HCT116 (cell line): ENCODE results near the gene UVRAG. TPM values are rescaled to one million over a fixed set of nuclear protein-coding genes. Genes with fewer than 3 reads are reported as not detected.

ENCODE experiments used
- ATAC-seq: fragments of 200-7000 bp; cut with Tn5 transposase; 2 replicates; pipeline ENCODE4 v1.9.1; 2020; ENCODE audit warnings: mild to moderate bottlenecking, moderate library complexity
- BruUV-seq: library from RNA; stranded (reverse); fragments of 400-500 nt; replicated peaks from 2 replicates; lab custom pipeline; 2021; lab: Mats Ljungman, UMichigan
- CTCF ChIA-PET: fragments of 300-600 bp; sonication (Branson Sonifier 250); formaldehyde crosslinking; loops from one replicate; lab custom pipeline; 2021; ENCODE audit warnings: antibody characterized with exemption; lab: Charles Lee
- POLR2A ChIA-PET: fragments of 300-600, 350-600 bp; sonication (Branson Sonifier 250); formaldehyde crosslinking; loops from one replicate; lab custom pipeline; 2021; ENCODE audit warnings: antibody characterized with exemption; lab: Charles Lee
- RAD21 ChIA-PET, 2 experiments: fragments of 300-600 bp; sonication (Branson Sonifier 250); formaldehyde crosslinking; loops; one replicate each; lab custom pipeline; 2023; ENCODE audit warnings: low total read pairs in 2 of 2; ENCODE audit not compliant: uncharacterized antibody in 2 of 2, unreplicated experiment in 2 of 2, low non-redundant PET in 1 of 2; lab: Charles Lee
- DNase-seq: peaks from one replicate; pipeline ENCODE4 v3.0.0-alpha.2; 2010; ENCODE audit warnings: low read depth, low spot score
- H2AFZ ChIP-seq: fragments of 200-600 bp; shearing (Covaris generic), sonication (generic); 2 replicates; pipeline ENCODE4 v1.6.1; 2017; ENCODE audit warnings: low read depth, mixed run types, mixed read lengths, antibody characterized with exemption, low read length; ENCODE audit not compliant: poor library complexity, severe bottlenecking
- H3K27ac ChIP-seq: 2 replicates; pipeline ENCODE4 v1.5.1; 2012; ENCODE audit warnings: low read depth, low read length
- H3K27me3 ChIP-seq: fragments of 200-600 bp; sonication (generic); 2 replicates; pipeline ENCODE4 v1.6.1; 2016; ENCODE audit warnings: mixed run types, low read length, mixed read lengths; ENCODE audit not compliant: insufficient read depth
- H3K36me3 ChIP-seq, 2 experiments: fragments of 200-500 bp in 1 of 2; fragments of 200-600 bp in 1 of 2; sonication (Bioruptor generic) in 1 of 2; sonication (generic) in 1 of 2; 2 replicates each; pipeline versions ENCODE4 v1.5.1 to v1.6.1; 2014 to 2016; ENCODE audit warnings: low read length in 2 of 2, inconsistent platforms in 1 of 2, mixed read lengths in 1 of 2, mixed run types in 1 of 2; ENCODE audit not compliant: insufficient read depth in 2 of 2, control insufficient read depth in 1 of 2
- H3K4me1 ChIP-seq, 2 experiments: fragments of 200-600 bp in 1 of 2; sonication (generic) in 1 of 2; 2 replicates each; pipeline versions ENCODE4 v1.5.1 to v1.6.1; 2012 to 2017; ENCODE audit warnings: low read length in 2 of 2, inconsistent platforms in 1 of 2, mild to moderate bottlenecking in 1 of 2, mixed read lengths in 1 of 2, mixed run types in 1 of 2, moderate library complexity in 1 of 2; ENCODE audit not compliant: insufficient read depth in 2 of 2, control insufficient read depth in 1 of 2
- H3K4me2 ChIP-seq: fragments of 200-600 bp; sonication (generic); 2 replicates; pipeline ENCODE4 v1.6.1; 2017; ENCODE audit warnings: mixed run types, low read length, mixed read lengths
- H3K4me3 ChIP-seq, 2 experiments: fragments of 200-600 bp in 1 of 2; sonication (generic) in 1 of 2; replicated peaks in 1 of 2; 2 replicates each; pipeline ENCODE4 v1.5.1; 2011 to 2016; ENCODE audit warnings: low read length in 2 of 2, control low read depth in 1 of 2, low read depth in 1 of 2, mild to moderate bottlenecking in 1 of 2, mixed read lengths in 1 of 2, mixed run types in 1 of 2
- H3K79me2 ChIP-seq: fragments of 200-600 bp; sonication (generic); 2 replicates; pipeline ENCODE4 v1.6.1; 2017; ENCODE audit warnings: mild to moderate bottlenecking, mixed run types, low read length, moderate library complexity, mixed read lengths; ENCODE audit not compliant: insufficient read depth
- H3K9ac ChIP-seq: fragments of 200-600 bp; sonication (generic); 2 replicates; pipeline ENCODE4 v1.6.1; 2016; ENCODE audit warnings: low read length, mixed read lengths
- H3K9me2 ChIP-seq: fragments of 200-600 bp; sonication (generic), shearing (Covaris generic); 2 replicates; pipeline ENCODE4 v1.6.1; 2017; ENCODE audit warnings: mixed run types, mild to moderate bottlenecking, moderate library complexity; ENCODE audit not compliant: insufficient read depth
- H3K9me3 ChIP-seq, 2 experiments: fragments of 200-500 bp in 1 of 2; fragments of 200-600 bp in 1 of 2; sonication (Bioruptor generic) in 1 of 2; sonication (generic) in 1 of 2; 2 replicates each; pipeline ENCODE4 v1.6.1; 2014 to 2017; ENCODE audit warnings: low read length in 2 of 2, mixed read lengths in 2 of 2, inconsistent platforms in 1 of 2, low read depth in 1 of 2, mild to moderate bottlenecking in 1 of 2, mixed run types in 1 of 2, moderate library complexity in 1 of 2; ENCODE audit not compliant: control insufficient read depth in 1 of 2, insufficient read depth in 1 of 2
- H4K20me1 ChIP-seq: fragments of 200-600 bp; sonication (generic), shearing (Covaris generic); 2 replicates; pipeline ENCODE4 v1.6.1; 2017; ENCODE audit warnings: mixed run types, mild to moderate bottlenecking, moderate library complexity; ENCODE audit not compliant: insufficient read depth
- CBX3 ChIP-seq: IDR thresholded peaks from 2 replicates; pipeline ENCODE4 v1.6.1; 2012; ENCODE audit warnings: low read depth
- EZH2phosphoT487 ChIP-seq: fragments of 200-600 bp; IDR thresholded peaks from 2 replicates; pipeline ENCODE4 v1.6.1; 2018; ENCODE audit warnings: antibody characterized with exemption, borderline replicate concordance
- FOSL1 ChIP-seq: IDR thresholded peaks from 2 replicates; pipeline ENCODE4 v1.6.1; 2012; ENCODE audit warnings: low read depth
- POLR2A ChIP-seq: IDR thresholded peaks from 2 replicates; pipeline ENCODE4 v1.7.0; 2011; ENCODE audit warnings: borderline replicate concordance; ENCODE audit not compliant: insufficient read depth, insufficient read length; ENCODE audit errors: extremely low read depth
- POLR2AphosphoS5 ChIP-seq: IDR thresholded peaks from 2 replicates; pipeline ENCODE4 v1.6.1; 2011; ENCODE audit warnings: mild to moderate bottlenecking, low read depth, low read length, moderate library complexity
- SP1 ChIP-seq: IDR thresholded peaks from 2 replicates; pipeline ENCODE4 v1.6.1; 2012; ENCODE audit warnings: low read depth
- SRF ChIP-seq: IDR thresholded peaks from 2 replicates; pipeline ENCODE4 v1.6.1; 2012; ENCODE audit warnings: low read depth
- TCF7L2 ChIP-seq: IDR thresholded peaks from 2 replicates; pipeline ENCODE4 v1.7.0; 2011; ENCODE audit warnings: borderline replicate concordance, inconsistent platforms; ENCODE audit not compliant: insufficient read depth, insufficient read length; ENCODE audit errors: extremely low read depth
- YY1 ChIP-seq: IDR thresholded peaks from 2 replicates; pipeline ENCODE4 v1.6.1; 2011; ENCODE audit warnings: low read length, low read depth, moderate library complexity, mild to moderate bottlenecking; ENCODE audit not compliant: insufficient replicate concordance; ENCODE audit errors: extremely low read depth
- ZFX ChIP-seq: fragments of 450-650 bp; IDR thresholded peaks from 2 replicates; pipeline ENCODE4 v1.6.1; 2017
- intact Hi-C: fragments of 100-400 bp; cut with micrococcal nuclease; formaldehyde crosslinking; loops from 2 replicates; pipeline ENCODE4 v1.10.0; 2022
- total RNA-seq: library from RNA; stranded (reverse); gene quantifications from one replicate; pipeline ENCODE4 v1.2.1, GENCODE V29; 2021; ENCODE audit not compliant: unreplicated experiment
- TF ChIP-seq, protein P1 (sequence below): IDR thresholded peaks from 2 replicates; pipeline ENCODE4 v1.6.1; 2012
- TF ChIP-seq, protein P2 (sequence below): IDR thresholded peaks from 2 replicates; pipeline ENCODE4 v1.6.1; 2011; ENCODE audit warnings: mild to moderate bottlenecking, low read length, moderate library complexity; ENCODE audit not compliant: insufficient replicate concordance; ENCODE audit errors: extremely low read depth

UVRAG gene
- total RNA-seq, 1 experiment from 2014 or later: 12.3 TPM

DNA sequence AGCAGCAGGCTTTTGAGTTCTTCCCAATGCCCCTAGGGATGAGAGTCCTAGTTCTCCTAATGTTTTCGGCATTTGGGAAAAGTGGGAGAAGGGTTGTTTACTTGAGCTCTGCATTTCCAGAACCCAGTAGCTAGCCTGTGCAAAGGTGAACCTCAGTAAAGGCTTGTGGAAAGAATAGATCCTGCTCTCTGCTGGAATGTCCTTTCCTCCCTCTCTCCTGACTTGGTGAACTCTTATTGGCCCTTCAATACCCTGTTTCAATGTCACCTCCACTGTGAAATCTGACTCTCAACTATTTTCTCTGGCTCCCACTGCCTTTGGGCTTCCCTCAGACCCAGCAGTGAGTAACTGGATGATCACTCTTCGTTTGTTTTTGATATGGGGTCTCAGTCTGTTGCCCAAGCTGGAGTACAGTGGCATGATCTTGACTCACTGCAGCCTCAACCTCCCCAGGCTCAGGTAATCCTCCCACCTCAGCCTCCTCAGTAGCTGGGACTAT, 2.4 kb upstream of the UVRAG start:
- ChIA-PET RAD21 (no interaction called here), CTCF (interaction anchor here (0.6 to 1.2 kb wide), 2 partner anchors 89 to 340 kb away, joined by 3 read pairs; no protein-coding TSS in a partner anchor), POLR2A (no interaction called here)
- DNase-seq: no peak
- Histone ChIP-seq H3K4me1 (peaks cover 22 to 33% of the 10 kb centered on the region in 2 experiments), H3K79me2 (peaks cover 7% of the 10 kb centered on the region; the same call in 1 of the 2 replicates), H3K9me2 (no peaks in the 10 kb centered on the region), H3K9me3 (no peaks in the 10 kb centered on the region), H3K27ac (no peak overlapping the region), H2AFZ (no peak overlapping the region), H3K4me3 (no peak overlapping the region), H3K9ac (no peak overlapping the region), H3K27me3 (no peaks in the 10 kb centered on the region), H3K36me3 (no peaks in the 10 kb centered on the region), H3K4me2 (peak overlapping the region; percentile 34), H4K20me1 (no peaks in the 10 kb centered on the region)
- no peak for ATAC-seq
- BruUV-seq: no TSS peak
- intact Hi-C loops: no loop called here
- TF ChIP-seq SRF (no peak), FOSL1 (no peak), SP1 (no peak), TCF7L2 (no peak), ZFX (no peak), POLR2AphosphoS5 (no peak), POLR2A (no peak), EZH2phosphoT487 (no peak), CBX3 (no peak), YY1 (no peak)
- TF ChIP-seq, protein P1, sequence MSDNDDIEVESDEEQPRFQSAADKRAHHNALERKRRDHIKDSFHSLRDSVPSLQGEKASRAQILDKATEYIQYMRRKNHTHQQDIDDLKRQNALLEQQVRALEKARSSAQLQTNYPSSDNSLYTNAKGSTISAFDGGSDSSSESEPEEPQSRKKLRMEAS: no peak
- TF ChIP-seq, protein P2, sequence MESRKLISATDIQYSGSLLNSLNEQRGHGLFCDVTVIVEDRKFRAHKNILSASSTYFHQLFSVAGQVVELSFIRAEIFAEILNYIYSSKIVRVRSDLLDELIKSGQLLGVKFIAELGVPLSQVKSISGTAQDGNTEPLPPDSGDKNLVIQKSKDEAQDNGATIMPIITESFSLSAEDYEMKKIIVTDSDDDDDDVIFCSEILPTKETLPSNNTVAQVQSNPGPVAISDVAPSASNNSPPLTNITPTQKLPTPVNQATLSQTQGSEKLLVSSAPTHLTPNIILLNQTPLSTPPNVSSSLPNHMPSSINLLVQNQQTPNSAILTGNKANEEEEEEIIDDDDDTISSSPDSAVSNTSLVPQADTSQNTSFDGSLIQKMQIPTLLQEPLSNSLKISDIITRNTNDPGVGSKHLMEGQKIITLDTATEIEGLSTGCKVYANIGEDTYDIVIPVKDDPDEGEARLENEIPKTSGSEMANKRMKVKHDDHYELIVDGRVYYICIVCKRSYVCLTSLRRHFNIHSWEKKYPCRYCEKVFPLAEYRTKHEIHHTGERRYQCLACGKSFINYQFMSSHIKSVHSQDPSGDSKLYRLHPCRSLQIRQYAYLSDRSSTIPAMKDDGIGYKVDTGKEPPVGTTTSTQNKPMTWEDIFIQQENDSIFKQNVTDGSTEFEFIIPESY: no peak
